NCI-H774 (cell line): Measurements from ENCODE around the gene SERGEF.
A peak's percentile ranks its signal among the peaks of the same experiment; 100 is the strongest.

Experiments used
- DNase-seq: peaks from one replicate; lab custom pipeline; 2025; lab: John Stamatoyannopoulos, UW

The SERGEF gene

DNA sequence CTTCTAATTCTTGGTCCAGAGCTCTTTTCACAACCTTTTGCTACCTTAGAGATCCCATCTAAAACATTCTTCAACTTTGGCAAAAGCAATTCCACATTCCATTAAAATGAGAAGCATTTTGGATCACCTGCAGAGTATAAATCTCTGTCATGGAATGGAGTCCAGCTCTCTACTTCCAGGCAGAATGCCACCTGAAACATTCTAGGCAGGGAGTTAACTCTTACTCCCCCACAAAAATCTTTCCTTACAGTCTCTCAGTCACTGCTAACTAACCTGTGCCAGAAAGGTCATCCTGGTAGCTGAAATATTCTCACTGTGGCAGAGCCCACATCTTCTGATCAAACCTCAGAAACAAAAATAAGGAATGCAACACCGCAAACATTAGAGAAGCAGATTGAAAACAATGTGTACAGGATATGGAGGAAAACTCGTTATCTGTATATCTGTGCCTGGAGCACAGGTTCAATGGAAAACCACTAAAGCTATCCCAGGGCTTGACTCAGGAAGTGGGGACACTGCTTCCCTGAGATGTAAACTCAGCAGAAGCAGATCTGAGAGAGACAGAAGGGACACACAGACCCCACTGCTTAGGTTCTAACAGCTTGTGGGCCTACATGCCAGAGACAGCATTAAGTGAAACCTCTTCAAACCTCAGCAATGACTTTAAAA, 199.3 kb downstream of the SERGEF start:
- no peak for DNase-seq

DNA sequence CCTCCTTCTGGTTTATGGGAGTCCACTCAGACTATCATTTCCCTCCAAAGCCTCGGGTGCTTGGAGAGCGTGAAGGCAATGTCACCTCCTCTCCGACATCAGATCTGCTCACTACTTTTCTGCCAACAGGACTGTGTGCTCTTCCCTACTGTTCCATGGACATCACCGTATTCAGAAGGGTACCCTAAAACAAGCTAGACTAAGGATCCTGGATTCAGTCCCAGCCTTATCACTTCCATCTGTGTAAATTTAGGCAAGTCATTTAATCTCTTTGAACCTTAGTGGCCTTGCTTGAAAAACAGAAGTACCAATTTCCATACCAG, 200.0 kb downstream of the SERGEF start:
- no peak for DNase-seq

GRCh38 chr11:17812091-17812864, 200.6 kb downstream of the SERGEF start:
- DNase-seq, result peak; percentile 36

DNA sequence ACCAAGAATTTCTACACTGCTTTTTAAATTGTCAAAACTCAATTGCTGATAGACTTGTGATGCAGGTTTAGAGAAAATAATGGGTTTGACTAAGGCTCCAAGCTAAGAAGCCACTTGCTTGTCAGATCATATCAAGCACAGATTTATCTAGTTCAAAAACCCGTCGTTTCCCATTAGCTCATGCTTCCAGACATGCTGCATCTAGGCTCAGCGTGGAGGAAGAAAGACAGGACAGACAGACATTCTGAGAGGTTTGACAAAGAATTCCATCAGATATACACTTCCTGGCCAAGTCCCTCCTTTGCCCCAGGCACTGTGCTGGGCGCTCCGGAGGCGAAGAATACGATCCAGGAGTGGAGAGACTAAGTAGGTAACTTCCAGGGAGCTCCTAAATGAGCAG, 201.5 kb downstream of the SERGEF start:
- no peak for DNase-seq

DNA sequence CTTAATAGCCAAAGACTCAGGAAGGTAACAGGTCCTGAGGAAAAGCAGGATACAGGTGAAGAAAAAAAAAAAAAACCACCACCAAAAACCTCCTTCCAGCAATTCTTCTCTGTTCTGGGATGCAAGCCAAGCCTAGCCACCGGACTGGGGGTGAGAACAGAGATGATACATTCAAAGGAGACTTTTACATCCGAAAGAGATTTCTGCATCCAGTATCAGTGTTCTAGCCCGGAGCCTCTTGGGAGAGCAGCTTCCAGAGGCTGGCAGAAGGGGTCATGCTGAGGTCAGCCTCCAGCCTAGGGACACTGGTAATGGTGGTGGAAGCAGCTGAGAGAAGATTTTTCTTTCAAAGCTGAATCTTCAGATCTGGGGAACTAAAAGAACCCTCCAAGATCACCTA, 202.1 kb downstream of the SERGEF start:
- no peak for DNase-seq

- DNase-seq, result no peak
Observed at GRCh38 chr11:17810041-17810440, 202.8 kb downstream of the SERGEF start.

GRCh38 chr11:17807034-17807433, 205.8 kb downstream of the SERGEF start:
- no peak for DNase-seq

DNA sequence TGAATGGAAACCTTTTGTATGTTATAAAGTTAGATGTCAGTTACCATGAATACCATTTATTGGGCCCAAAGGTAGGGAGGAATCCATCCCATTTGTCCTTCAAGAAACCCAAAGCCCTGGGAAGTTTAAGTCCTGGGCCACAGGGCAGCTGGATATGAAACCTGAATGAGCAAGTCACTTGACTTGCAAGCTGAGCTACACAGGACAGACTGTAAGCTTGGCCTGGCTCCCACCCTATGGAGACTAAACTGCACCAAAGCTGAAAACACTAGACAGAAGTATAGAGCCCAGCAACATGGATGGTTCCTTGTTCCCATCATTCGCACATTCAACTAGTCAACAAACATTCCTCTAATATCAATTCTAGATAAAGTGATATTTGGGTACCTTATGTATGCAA, 207.0 kb downstream of the SERGEF start:
- no peak for DNase-seq

DNA sequence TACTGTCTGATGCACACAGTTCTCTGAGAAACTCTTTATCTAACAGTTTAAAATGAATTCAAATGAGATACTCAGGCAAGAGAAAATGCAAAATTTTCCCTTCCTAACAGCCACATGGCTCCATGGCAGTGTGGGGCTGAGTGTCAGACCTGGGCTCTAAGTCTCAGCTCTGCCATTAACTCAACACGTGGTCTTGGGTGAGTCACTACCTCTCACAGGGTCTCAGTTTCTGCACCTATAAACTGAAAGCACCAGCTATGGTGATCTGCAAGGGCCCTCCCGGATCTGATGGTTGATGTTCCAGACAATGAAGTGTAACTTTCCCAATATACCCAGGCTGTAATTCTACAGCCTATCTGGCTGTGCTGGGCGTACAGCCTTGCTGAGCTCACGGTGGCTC, 207.8 kb downstream of the SERGEF start:
- DNase-seq, result no peak

- no peak for DNase-seq
Observed at GRCh38 chr11:17803754-17804334, 209.0 kb downstream of the SERGEF start.

- no peak for DNase-seq
Observed at GRCh38 chr11:17802491-17802890, 210.4 kb downstream of the SERGEF start.

- no peak for DNase-seq
Observed at GRCh38 chr11:17801166-17801565, 211.7 kb downstream of the SERGEF start.

DNA sequence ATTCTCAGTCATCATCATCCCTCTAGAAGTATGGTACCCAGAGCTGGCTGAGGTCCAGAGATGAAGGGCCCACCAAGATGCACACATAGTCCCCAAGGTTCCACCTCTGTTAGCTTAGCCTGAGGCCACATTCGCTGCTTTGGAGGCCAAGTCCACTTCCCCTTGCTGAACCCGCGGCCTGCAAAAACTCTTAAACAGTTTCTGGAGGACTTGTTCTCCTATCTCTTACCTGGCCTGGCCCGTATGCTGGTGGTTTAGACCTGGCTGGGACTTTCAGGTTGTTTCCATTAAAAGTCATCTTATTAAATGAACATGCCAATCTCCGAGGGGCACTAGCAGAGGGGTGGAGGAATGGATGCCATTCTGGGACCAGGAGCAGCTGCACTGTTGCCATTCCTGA, 213.7 kb downstream of the SERGEF start:
- no peak for DNase-seq

- DNase-seq, result no peak
Observed at GRCh38 chr11:17798716-17799115, 214.1 kb downstream of the SERGEF start.

DNA sequence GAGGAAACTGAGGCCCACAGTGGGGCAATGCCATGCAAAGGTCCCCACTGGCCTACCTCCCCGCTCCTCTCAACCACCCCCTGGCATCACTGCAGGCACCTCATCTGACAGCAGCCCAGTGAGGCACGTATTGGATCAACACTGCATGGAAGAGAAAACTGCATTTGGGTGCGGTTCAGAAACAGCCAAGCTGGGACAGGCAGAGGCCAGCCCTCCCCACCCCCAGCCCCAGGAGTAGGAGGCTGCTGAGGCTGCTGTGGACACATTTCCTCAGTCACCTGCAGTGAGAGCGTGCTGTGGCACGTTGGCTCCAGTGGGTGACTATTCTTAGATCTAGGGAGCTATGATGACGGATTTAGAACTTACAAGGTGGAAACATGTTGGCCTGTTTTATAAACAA, 214.6 kb downstream of the SERGEF start:
- no peak for DNase-seq

DNA sequence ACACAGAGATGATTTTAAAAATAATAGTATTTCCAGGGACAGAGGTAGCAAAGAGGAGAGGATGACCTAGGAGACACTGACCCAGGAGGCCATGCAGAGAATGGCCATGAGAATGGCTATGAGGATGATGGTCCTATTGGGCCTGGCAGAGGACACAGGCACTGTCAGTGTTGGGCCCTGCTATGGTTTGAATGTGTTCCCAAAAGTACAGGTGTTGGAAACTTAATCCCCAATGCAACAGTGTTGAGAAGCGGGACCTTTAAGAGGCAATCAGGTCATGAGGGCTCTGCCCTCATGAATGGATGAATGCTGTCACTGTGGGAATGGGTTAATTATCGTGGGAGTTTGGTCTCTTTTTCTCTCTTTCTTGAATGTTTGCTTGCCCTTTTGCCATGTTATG, 216.7 kb downstream of the SERGEF start:
- DNase-seq, result no peak

DNA sequence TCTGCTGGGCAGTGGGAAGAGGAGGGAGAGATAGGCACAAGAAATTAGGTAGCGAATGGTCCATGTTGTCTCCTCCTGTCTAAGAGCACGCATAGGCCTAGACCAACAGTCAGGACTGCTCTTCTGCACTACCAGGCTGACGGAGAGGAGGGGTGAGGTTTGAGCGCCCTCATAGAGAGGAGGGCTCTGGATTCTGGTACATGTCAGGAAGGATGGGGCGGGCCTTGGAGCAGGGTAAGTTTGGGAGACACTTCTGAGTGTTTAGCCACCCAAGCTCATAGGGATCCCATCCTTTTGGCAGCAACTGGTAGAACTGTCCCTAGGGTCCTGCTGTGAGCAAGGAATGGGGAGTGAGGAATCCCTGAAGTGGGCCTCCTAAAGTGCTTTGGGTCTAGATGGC, 217.9 kb downstream of the SERGEF start:
- DNase-seq, result no peak

GRCh38 chr11:17793642-17794170, 219.1 kb downstream of the SERGEF start:
- no peak for DNase-seq

DNA sequence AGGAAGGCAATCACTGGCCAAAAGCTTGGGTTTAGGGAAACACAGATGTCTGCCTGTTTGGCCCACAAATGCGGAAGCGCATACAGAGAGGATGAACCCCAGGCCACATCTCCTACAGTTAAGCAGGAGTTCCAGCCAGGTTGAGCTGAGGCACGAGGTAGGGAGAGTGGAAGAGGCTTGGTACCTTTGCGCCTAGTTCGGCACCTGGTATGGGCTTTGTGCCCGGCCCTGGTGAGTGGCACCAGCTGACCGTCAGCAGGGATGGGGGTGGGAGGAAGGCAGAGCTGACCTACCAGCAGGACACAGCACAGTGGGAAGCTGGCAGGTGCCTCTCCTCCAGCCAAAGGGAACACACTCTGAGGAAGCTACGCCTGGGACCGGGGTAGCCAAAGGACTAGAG, 220.7 kb downstream of the SERGEF start:
- no peak for DNase-seq

- DNase-seq, result no peak
Observed at GRCh38 chr11:17791144-17791543, 221.7 kb downstream of the SERGEF start.

DNA sequence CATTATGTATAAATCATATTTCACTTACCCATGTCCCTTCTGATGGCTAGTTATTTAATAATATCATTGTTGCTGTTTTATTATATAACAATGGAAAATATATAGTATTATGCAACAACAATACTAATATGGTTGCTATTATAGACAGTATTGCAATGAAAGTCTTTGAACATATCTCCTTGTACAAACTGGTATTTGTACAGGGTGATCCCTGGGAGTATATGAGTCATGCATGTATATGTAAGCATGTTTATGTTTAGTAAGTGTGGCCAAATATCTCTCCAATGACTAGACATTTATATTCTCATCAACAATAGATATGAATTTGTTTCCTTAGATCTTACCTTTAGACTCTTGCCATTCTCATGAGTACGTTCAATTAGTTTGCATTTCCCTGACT, 222.4 kb downstream of the SERGEF start:
- DNase-seq, result no peak

DNA sequence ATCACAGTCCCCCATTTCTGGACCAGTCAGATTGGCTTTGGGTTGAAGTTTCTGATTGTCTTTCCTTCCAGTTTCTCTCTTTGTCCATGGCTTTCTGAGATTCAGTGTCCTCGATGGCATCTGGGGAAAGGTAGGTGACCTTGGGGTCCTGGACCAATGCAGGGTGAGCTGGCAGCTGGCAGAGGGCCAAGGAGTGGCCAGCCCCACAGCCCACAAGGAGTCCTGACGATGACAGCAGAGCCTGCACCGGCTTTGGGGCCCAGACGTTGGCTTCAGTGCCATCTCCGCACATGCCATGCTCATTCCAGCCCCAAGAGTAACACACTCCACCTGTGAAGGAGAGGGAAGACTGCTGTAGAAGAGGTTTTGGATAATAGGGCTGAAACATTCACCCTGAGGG, 224.8 kb downstream of the SERGEF start:
- DNase-seq, result no peak

- DNase-seq, result no peak
Observed at GRCh38 chr11:17786824-17787525, 225.9 kb downstream of the SERGEF start.
